HG02623 (cell line): ENCODE results near the gene PPHLN1.
"Not testable (repeated sequence)": the region's sequence is repeated elsewhere in the genome, so short reads cannot be mapped to it uniquely, and the experiment has no call there.

Source experiments
- ATAC-seq: cut with Tn5 transposase; IDR thresholded peaks from one replicate; pipeline ENCODE4 v1.9.1; 2021; ENCODE audit warnings: moderate library complexity; ENCODE audit not compliant: unreplicated experiment

The PPHLN1 gene

GRCh38 chr12:42322567-42322966, 3.4 kb upstream of the PPHLN1 start:
- ATAC-seq = no peak

- no peak for ATAC-seq
Measured at GRCh38 chr12:42323856-42324255, 2.1 kb upstream of the PPHLN1 start.

GRCh38 chr12:42325326-42325652, 678 bp upstream of the PPHLN1 start:
- ATAC-seq = no peak

GRCh38 chr12:42326541-42327226, 717 bp downstream of the PPHLN1 start:
- ATAC-seq = peak; percentile 9

- ATAC-seq = no peak
Measured at GRCh38 chr12:42327227-42327590, 1.2 kb downstream of the PPHLN1 start.

GRCh38 chr12:42330097-42330496, 4.1 kb downstream of the PPHLN1 start:
- not testable (repeated sequence) for ATAC-seq

GRCh38 chr12:42332301-42333285, 6.6 kb downstream of the PPHLN1 start:
- peak; percentile 54 for ATAC-seq

GRCh38 chr12:42336286-42336685, 10.3 kb downstream of the PPHLN1 start:
- ATAC-seq = no peak

GRCh38 chr12:42338280-42338679, 12.3 kb downstream of the PPHLN1 start:
- no peak for ATAC-seq

- no peak for ATAC-seq
Measured at GRCh38 chr12:42342028-42342427, 16.1 kb downstream of the PPHLN1 start.

- ATAC-seq = no peak
Measured at GRCh38 chr12:42343721-42344120, 17.8 kb downstream of the PPHLN1 start.

- ATAC-seq = no peak
Measured at GRCh38 chr12:42346403-42347002, 20.5 kb downstream of the PPHLN1 start.

- ATAC-seq = not testable (repeated sequence)
Measured at GRCh38 chr12:42349119-42350020, 23.4 kb downstream of the PPHLN1 start.

- ATAC-seq = not testable (repeated sequence)
Measured at GRCh38 chr12:42350021-42350407, 24.0 kb downstream of the PPHLN1 start.

- no peak for ATAC-seq
Measured at GRCh38 chr12:42356344-42356743, 30.4 kb downstream of the PPHLN1 start.

GRCh38 chr12:42360747-42361403, 34.9 kb downstream of the PPHLN1 start:
- ATAC-seq = peak; percentile 52

- no peak for ATAC-seq
Measured at GRCh38 chr12:42361909-42362646, 36.1 kb downstream of the PPHLN1 start.

- no peak for ATAC-seq
Measured at GRCh38 chr12:42362647-42363260, 36.8 kb downstream of the PPHLN1 start.

GRCh38 chr12:42364692-42365091, 38.7 kb downstream of the PPHLN1 start:
- ATAC-seq = no peak
